HUES64 (cell line): ENCODE data around the gene XDH.

ENCODE experiments used
- H3K27ac ChIP-seq: 2 replicates; pipeline ENCODE4 v1.7.0; 2013; ENCODE audit warnings: low read depth, low read length, inconsistent platforms
- H3K27me3 ChIP-seq: 2 replicates; pipeline ENCODE4 v1.6.1; 2013; ENCODE audit warnings: mild to moderate bottlenecking, low read length; ENCODE audit not compliant: insufficient read depth
- H3K36me3 ChIP-seq: 2 replicates; pipeline ENCODE4 v1.6.1; 2013; ENCODE audit warnings: mild to moderate bottlenecking, low read length; ENCODE audit not compliant: insufficient read depth
- H3K4me1 ChIP-seq: 2 replicates; pipeline ENCODE4 v1.6.1; 2013; ENCODE audit warnings: mild to moderate bottlenecking, low read length, moderate library complexity; ENCODE audit not compliant: insufficient read depth
- H3K4me3 ChIP-seq: 2 replicates; pipeline ENCODE4 v1.5.1; 2013; ENCODE audit warnings: mild to moderate bottlenecking, low read length, moderate library complexity
- H3K9ac ChIP-seq: 2 replicates; pipeline ENCODE4 v1.6.1; 2013; ENCODE audit warnings: mild to moderate bottlenecking, low read depth, low read length
- H3K9me3 ChIP-seq: 2 replicates; pipeline ENCODE4 v1.6.1; 2013; ENCODE audit warnings: low read depth, low read length; ENCODE audit not compliant: insufficient read depth
- WGBS: fragments of 150-250, 120-280 bp; methylation state at CpG from one replicate; pipeline ENCODE4 v1.1.7; 2013; ENCODE audit warnings: missing lambda C conversion rate; 5-methylcytosine and 5-hydroxymethylcytosine counted together

XDH gene

DNA sequence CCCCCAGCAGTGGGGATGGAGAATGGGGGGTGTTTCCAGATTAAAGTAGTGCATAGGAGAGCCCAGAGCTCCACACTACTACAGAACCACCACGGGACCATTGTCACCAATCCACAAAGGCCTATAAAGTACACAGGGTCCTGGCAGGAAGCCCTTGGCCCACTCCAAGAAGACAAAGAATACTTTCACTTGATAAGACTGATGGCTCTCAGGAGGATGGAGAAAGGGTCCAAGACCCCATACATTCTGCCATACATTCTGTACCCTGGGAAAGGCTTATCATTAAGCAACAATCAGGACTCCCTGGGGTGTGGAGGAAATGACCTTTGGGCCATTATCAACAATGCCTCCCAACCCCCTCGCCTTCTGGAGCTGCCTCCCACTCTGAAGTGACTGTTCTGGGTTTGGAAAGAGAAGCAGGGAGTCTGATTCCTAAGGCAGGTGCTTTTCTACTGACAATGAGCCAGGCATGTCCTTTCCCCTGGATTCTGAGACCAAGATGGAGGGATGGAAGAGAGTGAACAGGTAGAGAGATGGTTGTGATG, 85.4 kb downstream of the XDH start:
- Histone ChIP-seq H3K4me3 (no peak overlapping the region), H3K36me3 (no peaks in the 10 kb centered on the region), H3K9ac (no peak overlapping the region), H3K27ac (no peak overlapping the region), H3K27me3 (no peaks in the 10 kb centered on the region), H3K4me1 (peaks cover 8% of the 10 kb centered on the region; the same call in 1 of the 2 replicates), H3K9me3 (no peaks in the 10 kb centered on the region)
- 81% methylated on average over 2 of the region's 2 CpGs for WGBS

DNA sequence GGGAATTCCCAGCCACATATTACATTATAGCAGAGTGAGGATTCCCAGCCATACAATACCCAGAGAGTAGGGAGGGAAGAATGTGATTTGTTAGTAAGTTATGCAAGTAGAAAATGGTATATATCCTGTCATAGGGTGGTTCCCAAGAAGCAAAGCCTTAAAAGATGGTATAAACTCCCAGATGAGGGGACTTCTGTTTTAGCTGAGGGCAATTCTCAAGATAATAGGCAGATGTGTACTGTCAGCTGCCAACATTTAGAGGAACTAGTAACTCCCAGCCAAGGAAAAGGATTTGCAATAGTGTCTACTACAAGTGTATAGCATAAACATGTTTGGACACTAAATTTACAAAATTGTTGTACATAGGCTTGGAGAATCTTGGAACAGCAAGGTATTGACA, 86.5 kb downstream of the XDH start:
- Histone ChIP-seq H3K9ac (no peak overlapping the region), H3K4me1 (peaks cover 3% of the 10 kb centered on the region; the same call in 1 of the 2 replicates), H3K27ac (no peak overlapping the region), H3K36me3 (no peaks in the 10 kb centered on the region), H3K27me3 (no peaks in the 10 kb centered on the region), H3K4me3 (no peak overlapping the region), H3K9me3 (no peaks in the 10 kb centered on the region)

DNA sequence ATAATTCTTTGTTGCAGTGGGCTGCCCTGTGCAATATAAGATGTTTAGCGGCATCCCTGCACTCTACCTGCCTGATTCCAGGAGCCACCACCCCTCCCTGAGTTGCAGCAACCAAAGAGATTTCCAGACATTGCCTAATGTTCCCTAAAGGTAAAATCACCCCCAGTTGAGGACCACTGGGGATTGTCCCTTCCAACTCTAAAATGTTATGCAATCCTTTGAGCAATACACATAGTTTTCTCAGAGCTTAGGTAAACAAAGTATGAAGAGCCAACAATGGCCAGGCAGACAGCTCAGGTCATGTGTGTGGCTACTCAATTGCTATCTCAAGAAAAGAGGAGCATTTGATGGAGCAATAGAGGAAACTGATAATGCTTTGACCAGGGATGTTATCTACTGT, 87.0 kb downstream of the XDH start:
- H3K9me3 ChIP-seq: no peaks in the 10 kb centered on the region
- H3K27me3 ChIP-seq: no peaks in the 10 kb centered on the region
- WGBS: 96% methylated on average over 1 of the region's 1 CpG
- no peak overlapping the region for H3K9ac ChIP-seq
- no peaks in the 10 kb centered on the region for H3K36me3 ChIP-seq
- no peak overlapping the region for H3K27ac ChIP-seq
- H3K4me1 ChIP-seq: no peaks in the 10 kb centered on the region
- no peak overlapping the region for H3K4me3 ChIP-seq

DNA sequence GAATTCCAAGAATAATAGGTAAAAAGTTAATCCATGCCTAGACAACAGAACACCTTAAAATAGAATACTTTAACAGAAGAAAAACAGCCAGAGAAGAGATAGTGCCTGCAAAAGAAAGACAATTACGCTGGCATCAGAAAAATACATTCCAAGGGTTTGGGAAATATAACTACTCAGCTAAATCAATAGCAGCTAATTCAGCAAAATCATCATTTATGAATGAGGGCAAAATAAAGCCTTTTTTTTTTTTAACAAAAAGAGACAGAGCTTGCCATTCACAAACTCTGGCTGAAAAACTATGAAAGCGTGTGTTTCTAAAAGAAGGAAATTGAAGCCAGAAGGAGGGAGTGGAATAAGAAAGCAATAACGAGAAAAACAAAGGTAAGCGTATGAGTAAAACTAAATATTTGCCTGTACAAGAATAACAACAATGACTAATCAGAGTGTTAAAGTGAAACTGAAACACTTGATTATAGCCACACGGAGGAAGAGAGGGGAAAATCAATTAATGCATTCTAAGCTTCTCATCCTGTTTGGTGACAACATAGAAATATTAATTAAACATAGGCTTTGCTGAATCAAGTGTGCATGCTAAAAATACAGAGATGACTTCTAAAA, 90.4 kb downstream of the XDH start:
- Histone ChIP-seq H3K9ac (no peak overlapping the region), H3K36me3 (no peaks in the 10 kb centered on the region), H3K27ac (no peak overlapping the region), H3K4me3 (no peak overlapping the region), H3K4me1 (peaks cover 3% of the 10 kb centered on the region; the same call in 1 of the 2 replicates), H3K27me3 (no peaks in the 10 kb centered on the region), H3K9me3 (no peaks in the 10 kb centered on the region)
- WGBS: 94% methylated on average over 5 of the region's 5 CpGs

DNA sequence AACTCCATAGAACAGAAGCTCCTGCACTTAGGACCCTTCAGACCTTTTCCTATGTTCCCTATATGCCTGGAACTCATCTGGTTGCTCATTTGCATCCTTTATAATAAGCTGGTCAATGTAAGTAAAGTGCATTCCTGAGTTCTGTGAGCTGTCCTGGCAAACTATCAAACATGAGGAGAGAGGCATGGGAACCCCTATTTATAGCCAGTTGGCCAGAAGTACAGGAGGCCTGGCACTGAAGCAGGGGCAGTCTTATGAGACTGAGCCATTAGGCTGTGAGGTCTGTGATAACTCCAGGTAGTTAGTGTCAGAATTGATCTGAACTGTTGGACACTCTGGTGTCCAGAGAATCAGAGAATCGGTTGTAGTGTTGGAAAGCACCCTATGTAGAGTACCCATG, 92.2 kb downstream of the XDH start:
- Histone ChIP-seq H3K9ac (no peak overlapping the region), H3K27me3 (no peaks in the 10 kb centered on the region), H3K36me3 (no peaks in the 10 kb centered on the region), H3K4me1 (peaks cover 3% of the 10 kb centered on the region; the same call in 1 of the 2 replicates), H3K4me3 (no peak overlapping the region), H3K27ac (no peak overlapping the region), H3K9me3 (no peaks in the 10 kb centered on the region)
- 93% methylated on average over 1 of the region's 1 CpG for WGBS

DNA sequence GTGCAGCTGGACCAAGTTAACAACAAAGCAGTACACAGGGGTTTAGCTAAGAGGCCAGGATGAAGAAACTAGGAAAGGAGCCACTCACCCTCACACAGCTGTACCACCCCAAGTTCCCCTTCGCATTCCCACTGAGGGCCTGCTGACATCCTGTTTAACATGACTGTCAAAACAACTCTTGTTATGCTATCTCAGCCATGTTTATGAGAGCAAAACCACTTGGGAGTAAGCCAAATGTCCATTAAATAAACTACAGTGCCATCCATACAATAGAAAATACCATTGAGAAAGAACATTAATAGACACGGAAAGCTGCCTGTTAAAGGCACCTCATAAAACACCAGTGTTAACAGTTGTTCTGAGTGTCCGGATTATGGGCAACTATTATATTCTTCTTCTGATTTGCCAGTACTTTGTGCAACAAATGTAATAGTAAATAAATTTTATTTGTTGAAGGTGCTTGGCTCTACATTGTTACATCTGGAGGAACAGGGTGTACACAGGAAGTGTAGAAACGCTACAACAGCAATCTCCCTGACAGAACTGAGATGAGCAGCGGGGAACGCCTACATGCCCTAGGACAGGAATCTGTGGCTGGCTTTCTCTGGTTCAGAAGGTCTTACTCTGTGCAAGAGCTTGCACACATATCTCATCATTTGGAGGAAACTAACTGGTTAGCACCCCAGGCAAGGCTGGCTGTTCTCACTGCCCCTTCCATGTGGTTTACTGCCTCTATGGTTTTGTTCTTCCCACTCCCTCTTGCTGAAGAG, 95.0 kb downstream of the XDH start:
- no peak overlapping the region for H3K9ac ChIP-seq
- no peaks in the 10 kb centered on the region for H3K36me3 ChIP-seq
- WGBS: 95% methylated on average over 5 of the region's 6 CpGs
- peaks cover 3% of the 10 kb centered on the region; the same call in 1 of the 2 replicates for H3K4me1 ChIP-seq
- no peaks in the 10 kb centered on the region for H3K9me3 ChIP-seq
- no peak overlapping the region for H3K4me3 ChIP-seq
- H3K27me3 ChIP-seq: no peaks in the 10 kb centered on the region
- no peak overlapping the region for H3K27ac ChIP-seq

DNA sequence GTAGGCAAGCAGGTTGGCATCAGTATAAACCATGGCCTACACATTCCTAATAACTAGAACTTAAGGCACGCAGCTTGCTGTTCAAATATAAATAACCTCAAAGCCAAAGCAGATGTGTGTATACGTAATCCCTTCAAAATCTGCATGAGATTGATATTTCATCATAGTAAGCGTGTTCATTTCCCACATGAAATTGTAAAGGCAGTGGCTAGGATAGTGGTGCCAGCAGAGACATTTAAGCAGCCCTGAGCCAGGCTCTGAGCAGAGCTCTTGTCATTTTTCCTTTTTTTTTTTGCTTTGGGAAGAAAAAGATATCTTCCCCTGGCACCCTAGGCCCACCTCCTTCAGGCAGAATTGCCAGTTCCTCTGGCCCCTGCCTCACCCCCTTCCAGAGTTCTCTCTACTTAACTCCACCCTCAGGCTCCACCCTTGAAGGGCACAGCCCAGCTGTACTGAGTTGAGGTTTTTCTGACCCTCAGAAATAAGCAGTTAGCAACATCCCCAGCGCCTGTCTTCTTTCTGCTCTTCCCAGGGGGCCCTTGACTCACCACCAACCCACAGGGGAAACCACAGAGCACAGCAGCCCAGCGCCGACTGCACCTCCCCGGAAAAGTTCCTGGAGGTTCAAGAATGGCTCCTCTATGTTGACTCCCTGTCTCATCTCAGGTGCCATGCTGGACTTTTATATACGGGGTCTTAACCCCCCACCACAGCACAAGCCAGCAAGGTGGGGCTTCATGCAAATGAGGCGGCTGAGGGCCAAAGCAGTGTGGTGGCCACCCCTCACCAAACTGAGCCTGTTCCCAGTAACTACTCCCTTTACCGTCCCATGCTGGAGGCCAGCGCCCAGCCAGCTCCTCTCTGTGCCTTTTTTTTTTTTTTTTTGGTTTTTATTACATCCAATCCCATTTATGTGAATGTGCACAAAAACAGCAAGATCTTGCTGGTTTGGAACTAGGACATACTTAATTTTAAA, 95.9 kb downstream of the XDH start:
- Histone ChIP-seq H3K4me1 (peaks cover 3% of the 10 kb centered on the region; the same call in 1 of the 2 replicates), H3K36me3 (no peaks in the 10 kb centered on the region), H3K27ac (no peak overlapping the region), H3K4me3 (no peak overlapping the region), H3K27me3 (no peaks in the 10 kb centered on the region), H3K9me3 (no peaks in the 10 kb centered on the region), H3K9ac (no peak overlapping the region)
- WGBS: 82% methylated on average over 11 of the region's 11 CpGs

DNA sequence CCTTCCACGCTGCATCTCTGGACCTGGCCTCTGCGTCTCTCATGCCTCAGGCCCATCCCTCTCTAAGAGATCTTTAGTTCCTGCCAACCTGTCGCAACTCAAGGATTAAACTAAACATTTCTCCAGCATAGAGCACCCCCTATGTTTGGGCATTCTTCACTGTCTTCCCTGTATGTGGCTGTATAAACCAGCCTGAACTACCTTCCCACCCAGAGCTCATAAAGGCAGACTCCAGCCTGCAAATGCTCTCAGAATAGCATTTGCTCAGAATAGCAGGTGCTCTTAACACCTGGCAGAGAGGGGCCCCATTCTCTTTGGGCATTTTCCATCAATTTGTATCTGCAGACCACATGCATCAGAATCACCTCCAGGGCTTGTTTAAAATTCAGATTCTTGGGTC, 97.1 kb downstream of the XDH start:
- no peaks in the 10 kb centered on the region for H3K27me3 ChIP-seq
- H3K9ac ChIP-seq: no peak overlapping the region
- no peak overlapping the region for H3K27ac ChIP-seq
- no peaks in the 10 kb centered on the region for H3K9me3 ChIP-seq
- H3K4me1 ChIP-seq: peaks cover 3% of the 10 kb centered on the region; the same call in 1 of the 2 replicates
- no peaks in the 10 kb centered on the region for H3K36me3 ChIP-seq
- 60% methylated on average over 3 of the region's 3 CpGs for WGBS
- no peak overlapping the region for H3K4me3 ChIP-seq

DNA sequence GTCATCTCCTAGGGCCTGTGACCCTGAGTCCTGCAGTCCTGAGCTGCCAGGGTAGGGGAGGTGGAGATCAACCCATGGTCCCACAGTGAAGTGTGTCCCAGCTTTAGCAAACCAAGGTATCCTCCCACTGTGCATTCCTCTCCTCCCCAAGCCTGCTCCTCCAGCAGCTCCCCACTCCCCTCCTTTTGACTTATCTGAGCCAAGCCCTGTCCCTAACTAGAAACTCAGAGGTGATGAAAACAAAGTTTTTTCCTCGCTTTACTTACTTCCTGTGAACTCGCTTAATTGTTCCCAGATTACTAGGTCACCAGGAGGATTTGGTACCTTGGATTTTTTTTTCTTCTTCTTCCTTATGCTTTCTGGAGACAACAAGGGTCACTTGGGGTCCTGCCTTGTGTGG, 99.8 kb downstream of the XDH start:
- Histone ChIP-seq H3K27ac (no peak overlapping the region), H3K36me3 (0 out of 2 replicates have a peak, but pooled peaks cover 2% of the 10 kb centered on the region), H3K27me3 (no peaks in the 10 kb centered on the region), H3K9me3 (no peaks in the 10 kb centered on the region), H3K4me1 (peaks cover 3% of the 10 kb centered on the region; the same call in 1 of the 2 replicates), H3K9ac (no peak overlapping the region), H3K4me3 (no peak overlapping the region)
- WGBS: 86% methylated on average over 2 of the region's 2 CpGs

DNA sequence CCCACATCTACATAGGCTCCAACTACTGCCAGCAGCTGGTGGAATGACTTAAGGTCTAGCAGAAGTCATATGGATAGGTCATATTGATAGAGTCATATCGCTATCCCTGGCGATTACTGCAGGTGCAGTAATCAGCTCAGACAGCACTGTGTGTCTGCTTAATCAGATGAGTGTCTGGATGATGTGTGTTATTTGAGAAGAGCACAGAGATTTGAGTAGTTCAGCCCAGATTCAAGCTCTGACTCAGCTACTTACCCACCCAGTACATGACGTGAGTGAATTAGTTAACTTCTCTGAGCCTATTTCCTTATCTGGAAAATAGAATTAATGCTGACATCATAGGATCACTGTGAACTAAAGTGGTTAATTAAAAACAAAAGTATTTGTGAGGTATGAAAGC, 101.6 kb downstream of the XDH start:
- Histone ChIP-seq H3K4me1 (no peaks in the 10 kb centered on the region), H3K9me3 (no peaks in the 10 kb centered on the region), H3K4me3 (no peak overlapping the region), H3K36me3 (0 out of 2 replicates have a peak, but pooled peaks cover 2% of the 10 kb centered on the region), H3K9ac (no peak overlapping the region), H3K27me3 (no peaks in the 10 kb centered on the region), H3K27ac (no peak overlapping the region)
- WGBS: 93% methylated on average over 3 of the region's 3 CpGs
